Activated CD8-positive, alpha-beta memory T cell treated with anti-CD3 and anti-CD28 coated beads, Interleukin-2, amount 10 ng/mL, durations not matched to agents 7 days and 5 days (primary cell): ENCODE results near the gene SHROOM3. TPM values are rescaled to one million over a fixed set of nuclear protein-coding genes. Genes with fewer than 3 reads are reported as not detected.

ENCODE experiments used
- ATAC-seq: fragments of 150-1000 bp; cut with Tn5 transposase; one replicate; pipeline ENCODE4 v1.10.0; 2021; ENCODE audit warnings: moderate library complexity
- CTCF ChIA-PET: fragments of 350-600 bp; sonication (Branson Sonifier 250); formaldehyde crosslinking; loops from one replicate; lab custom pipeline; 2021; ENCODE audit warnings: antibody characterized with exemption; lab: Charles Lee
- DNase-seq: peaks from one replicate; pipeline ENCODE4 v3.0.0-alpha.2; 2020
- H3K27ac Mint-ChIP-seq: one replicate; pipeline ENCODE4 v1.8.0; 2021; ENCODE audit warnings: mild to moderate bottlenecking, mixed read lengths
- H3K27me3 Mint-ChIP-seq: one replicate; pipeline ENCODE4 v1.8.0; 2021; ENCODE audit warnings: mixed read lengths
- H3K36me3 Mint-ChIP-seq: one replicate; pipeline ENCODE4 v1.8.0; 2021; ENCODE audit warnings: mild to moderate bottlenecking, mixed read lengths
- H3K4me1 Mint-ChIP-seq: one replicate; pipeline ENCODE4 v1.8.0; 2021; ENCODE audit warnings: mixed read lengths
- H3K4me3 Mint-ChIP-seq: one replicate; pipeline ENCODE4 v1.8.0; 2021; ENCODE audit warnings: mild to moderate bottlenecking, moderate library complexity, mixed read lengths
- H3K9me3 Mint-ChIP-seq: one replicate; pipeline ENCODE4 v1.8.0; 2022; ENCODE audit warnings: low read depth, mixed read lengths
- total RNA-seq, 2 experiments: library from RNA; stranded (reverse); gene quantifications; one replicate each; pipeline ENCODE4 v1.2.3, GENCODE V29; 2021

SHROOM3 gene
- total RNA-seq, 2 experiments from 2014 or later = 0.09 TPM; not detected in 1

DNA sequence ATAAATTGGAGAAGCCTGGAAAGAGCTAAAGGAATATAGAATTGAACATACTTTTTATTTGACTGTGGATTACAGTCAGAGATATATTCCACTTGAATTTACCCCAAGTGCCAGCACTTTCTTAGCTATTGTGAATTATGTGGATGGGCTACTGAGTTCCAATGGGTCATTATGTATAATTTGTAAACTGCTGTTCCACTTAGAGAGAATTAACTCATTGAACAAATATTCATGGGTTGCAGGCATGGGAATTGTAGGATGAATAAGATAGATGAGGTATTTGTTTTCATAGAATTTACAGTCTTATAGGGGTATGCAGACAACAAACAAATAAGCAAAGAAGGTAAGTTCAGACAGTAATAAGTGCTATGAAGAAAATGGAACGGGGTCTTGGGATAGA lies 195.7 kb downstream of the SHROOM3 start:
- DNase-seq (no peak), ATAC-seq (no peak)
- Mint-ChIP-seq H3K27me3 (peaks cover 50% of the 10 kb centered on the region), H3K4me3 (no peak overlapping the region), H3K27ac (no peak overlapping the region), H3K9me3 (no peaks in the 10 kb centered on the region), H3K4me1 (no peaks in the 10 kb centered on the region), H3K36me3 (no peaks in the 10 kb centered on the region)
- CTCF ChIA-PET = no interaction called here

GRCh38 chr4:76634220-76634619 lies 199.2 kb downstream of the SHROOM3 start:
- no peak overlapping the region for H3K27ac Mint-ChIP-seq
- DNase-seq (no peak), ATAC-seq (no peak)
- H3K36me3 Mint-ChIP-seq = no peaks in the 10 kb centered on the region
- no peaks in the 10 kb centered on the region for H3K4me1 Mint-ChIP-seq
- CTCF ChIA-PET = no interaction called here
- no peaks in the 10 kb centered on the region for H3K9me3 Mint-ChIP-seq
- peaks cover 35% of the 10 kb centered on the region for H3K27me3 Mint-ChIP-seq
- no peak overlapping the region for H3K4me3 Mint-ChIP-seq

DNA sequence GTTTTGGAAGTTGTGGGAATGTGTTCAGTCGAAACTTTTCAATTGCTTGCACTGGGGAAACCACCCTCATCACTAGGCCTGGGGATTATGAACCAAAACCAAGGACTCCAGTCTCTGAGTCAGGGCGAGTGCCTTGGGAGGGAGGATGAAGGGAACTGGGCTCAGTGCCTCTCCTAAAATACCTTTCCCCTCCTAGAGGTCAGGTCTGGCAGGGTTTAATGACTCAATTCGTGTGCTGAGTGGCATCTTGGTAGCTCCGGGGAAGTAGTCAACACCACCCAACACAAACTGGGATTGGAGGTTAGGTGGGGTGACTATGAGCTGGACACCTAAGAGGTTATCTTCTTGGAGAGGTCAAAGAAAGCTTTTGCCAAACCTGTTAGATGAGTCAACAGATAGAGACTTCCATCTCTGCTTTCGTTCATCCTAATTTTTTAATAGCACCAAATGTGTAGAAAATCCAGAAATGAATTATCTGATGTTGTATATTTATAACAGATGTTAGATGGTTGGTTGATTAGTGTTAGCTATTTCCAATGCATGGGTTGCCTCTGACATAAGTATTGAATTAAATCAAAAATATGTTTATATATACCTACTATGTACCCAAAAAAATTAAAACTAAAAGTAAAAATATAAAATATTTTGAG lies 202.8 kb downstream of the SHROOM3 start:
- Mint-ChIP-seq H3K27me3 (peaks cover 22% of the 10 kb centered on the region), H3K4me3 (no peak overlapping the region), H3K4me1 (no peaks in the 10 kb centered on the region), H3K36me3 (no peaks in the 10 kb centered on the region), H3K9me3 (no peaks in the 10 kb centered on the region), H3K27ac (no peak overlapping the region)
- no peak for ATAC-seq
- DNase-seq = no peak
- CTCF ChIA-PET = no interaction called here

DNA sequence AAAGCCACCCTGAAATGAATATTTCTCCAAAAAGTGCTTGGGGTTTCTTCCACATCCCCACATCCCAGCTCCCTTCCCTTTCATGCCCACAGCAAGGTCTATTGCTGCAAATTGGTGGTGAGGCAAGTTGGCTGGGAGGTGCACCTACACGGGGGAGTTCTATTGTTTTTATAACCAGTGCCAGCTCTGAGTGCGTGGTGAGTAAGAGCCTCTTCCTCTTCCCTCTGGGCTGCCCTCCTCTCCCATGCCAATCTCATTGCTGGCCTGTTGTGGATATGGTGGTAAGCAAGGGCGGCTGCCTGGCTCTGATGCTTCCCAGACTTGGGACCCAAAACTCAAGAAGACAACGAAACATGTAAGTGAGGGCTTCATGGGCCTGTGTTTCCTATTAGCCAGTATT lies 204.3 kb downstream of the SHROOM3 start:
- ATAC-seq = no peak
- Mint-ChIP-seq H3K4me3 (no peak overlapping the region), H3K36me3 (no peaks in the 10 kb centered on the region), H3K27me3 (peaks cover 17% of the 10 kb centered on the region), H3K9me3 (no peaks in the 10 kb centered on the region), H3K4me1 (no peaks in the 10 kb centered on the region), H3K27ac (no peak overlapping the region)
- CTCF ChIA-PET = no interaction called here
- no peak for DNase-seq

GRCh38 chr4:76640353-76640910 lies 205.4 kb downstream of the SHROOM3 start:
- H3K4me1 Mint-ChIP-seq = no peaks in the 10 kb centered on the region
- ATAC-seq = no peak
- no peaks in the 10 kb centered on the region for H3K36me3 Mint-ChIP-seq
- no peak for DNase-seq
- H3K27ac Mint-ChIP-seq = no peak overlapping the region
- H3K9me3 Mint-ChIP-seq = no peaks in the 10 kb centered on the region
- H3K4me3 Mint-ChIP-seq = no peak overlapping the region
- peaks cover 17% of the 10 kb centered on the region for H3K27me3 Mint-ChIP-seq
- CTCF ChIA-PET = no interaction called here

DNA sequence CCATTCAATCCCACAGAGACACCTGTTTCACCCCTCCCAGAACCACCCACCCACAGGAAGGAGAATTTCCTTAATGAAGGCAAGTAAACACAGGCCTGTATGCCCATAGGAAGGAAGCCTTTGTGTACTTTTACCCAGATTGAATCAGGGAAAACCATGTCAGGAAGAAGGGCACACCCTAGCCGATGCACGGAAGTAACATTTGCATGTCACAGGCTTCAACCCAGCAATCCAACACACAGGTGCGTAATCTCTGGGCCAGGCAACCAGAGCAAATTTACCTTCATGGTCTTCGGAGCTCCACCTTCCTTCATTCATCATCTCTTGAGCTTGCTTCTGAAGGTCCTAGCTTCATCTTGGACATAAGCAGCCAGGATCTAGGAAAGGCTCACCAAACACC lies 206.3 kb downstream of the SHROOM3 start:
- CTCF ChIA-PET = interaction anchor here (0.6 kb wide), 1 partner anchor 746 kb away, joined by 3 read pairs; no protein-coding TSS in a partner anchor
- DNase-seq = no peak
- Mint-ChIP-seq H3K4me1 (no peaks in the 10 kb centered on the region), H3K27me3 (peaks cover 20% of the 10 kb centered on the region), H3K36me3 (no peaks in the 10 kb centered on the region), H3K4me3 (no peak overlapping the region), H3K9me3 (no peaks in the 10 kb centered on the region), H3K27ac (no peak overlapping the region)
- ATAC-seq = no peak

DNA sequence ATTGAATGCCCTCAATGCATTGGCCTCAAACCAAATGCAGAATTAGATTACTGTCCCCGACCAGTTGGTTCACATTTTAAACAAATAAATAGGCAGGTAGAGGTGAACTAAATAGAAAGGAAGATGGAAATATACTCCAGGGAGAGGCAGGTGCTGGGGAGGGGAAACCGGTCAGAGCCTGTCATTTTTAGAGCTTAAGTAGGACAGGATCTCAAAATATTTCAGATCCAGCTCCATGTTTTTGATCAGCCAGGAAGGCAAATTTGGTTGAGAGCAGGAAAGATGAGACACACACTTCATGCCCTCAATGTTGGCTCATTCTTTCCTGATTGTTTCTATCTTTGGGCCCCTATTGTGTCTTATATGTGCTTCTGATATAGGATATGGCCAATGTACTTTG lies 206.7 kb downstream of the SHROOM3 start:
- DNase-seq = no peak
- no peak overlapping the region for H3K27ac Mint-ChIP-seq
- CTCF ChIA-PET = interaction anchor here (0.6 kb wide), 1 partner anchor 746 kb away, joined by 3 read pairs; no protein-coding TSS in a partner anchor

GRCh38 chr4:76644831-76645485 lies 209.9 kb downstream of the SHROOM3 start:
- no peak for DNase-seq
- Mint-ChIP-seq H3K27ac (no peak overlapping the region), H3K9me3 (no peaks in the 10 kb centered on the region), H3K4me1 (no peaks in the 10 kb centered on the region), H3K27me3 (peaks cover 22% of the 10 kb centered on the region), H3K36me3 (no peaks in the 10 kb centered on the region), H3K4me3 (no peak overlapping the region)
- no peak for ATAC-seq
- CTCF ChIA-PET = no interaction called here

More for the DNA sequence above, 206.7 kb downstream of the SHROOM3 start:
- ATAC-seq = no peak
- Mint-ChIP-seq H3K9me3 (no peaks in the 10 kb centered on the region), H3K27me3 (peaks cover 22% of the 10 kb centered on the region), H3K36me3 (no peaks in the 10 kb centered on the region), H3K4me3 (no peak overlapping the region), H3K4me1 (no peaks in the 10 kb centered on the region)

DNA sequence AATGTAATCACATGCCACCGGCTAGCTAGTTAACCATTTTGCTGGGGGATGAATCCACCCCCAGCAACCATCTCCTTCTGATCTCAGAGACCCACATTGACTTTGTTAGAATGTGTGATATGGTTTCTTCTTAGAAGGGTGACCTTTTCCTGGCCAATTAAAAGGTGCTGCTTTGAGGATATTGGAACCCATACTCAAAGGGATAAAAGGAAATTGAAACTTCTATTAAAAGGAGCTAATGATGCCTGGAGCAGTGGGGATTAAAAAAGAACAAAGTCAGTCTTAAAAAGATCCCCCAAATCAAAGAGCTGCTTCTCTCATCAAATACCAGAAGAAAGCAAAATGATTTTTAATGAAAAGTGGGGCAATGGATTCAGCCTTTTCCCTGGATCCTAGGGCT lies 214.1 kb downstream of the SHROOM3 start:
- no peak for ATAC-seq
- H3K4me1 Mint-ChIP-seq = no peaks in the 10 kb centered on the region

GRCh38 chr4:76651616-76652015 lies 216.6 kb downstream of the SHROOM3 start:
- H3K4me1 Mint-ChIP-seq = no peaks in the 10 kb centered on the region
- peaks cover 10% of the 10 kb centered on the region for H3K27me3 Mint-ChIP-seq
- CTCF ChIA-PET = no interaction called here
- DNase-seq = no peak
- H3K4me3 Mint-ChIP-seq = no peak overlapping the region
- ATAC-seq = no peak
- H3K36me3 Mint-ChIP-seq = no peaks in the 10 kb centered on the region
- H3K27ac Mint-ChIP-seq = no peak overlapping the region
- no peaks in the 10 kb centered on the region for H3K9me3 Mint-ChIP-seq

More for the DNA sequence above, 214.1 kb downstream of the SHROOM3 start:
- peaks cover 11% of the 10 kb centered on the region for H3K27me3 Mint-ChIP-seq
- no peak overlapping the region for H3K27ac Mint-ChIP-seq
- no peak overlapping the region for H3K4me3 Mint-ChIP-seq
- no peak for DNase-seq
- H3K9me3 Mint-ChIP-seq = no peaks in the 10 kb centered on the region
- H3K36me3 Mint-ChIP-seq = no peaks in the 10 kb centered on the region
- CTCF ChIA-PET = no interaction called here

DNA sequence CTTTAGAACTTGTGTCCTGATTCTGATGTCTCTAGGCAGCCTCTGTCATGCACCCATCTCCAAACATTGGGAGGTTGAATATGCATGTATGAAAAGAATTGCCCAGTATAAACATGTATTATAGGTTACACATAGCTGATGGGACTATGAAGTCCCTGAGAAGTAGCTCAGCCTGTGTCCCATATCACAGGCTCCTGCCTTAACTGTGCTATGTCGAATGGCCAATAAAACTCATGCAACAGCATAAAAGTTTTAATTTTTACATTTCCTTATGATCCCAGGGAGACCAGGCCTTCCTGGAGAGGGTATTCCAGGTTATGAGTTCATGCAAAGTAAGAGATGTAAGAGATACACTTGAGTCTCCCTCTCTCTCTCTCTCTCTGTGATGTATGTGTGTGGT lies 217.4 kb downstream of the SHROOM3 start:
- Mint-ChIP-seq H3K27ac (no peak overlapping the region), H3K4me3 (no peak overlapping the region), H3K36me3 (no peaks in the 10 kb centered on the region), H3K9me3 (no peaks in the 10 kb centered on the region), H3K27me3 (peaks cover 7% of the 10 kb centered on the region), H3K4me1 (no peaks in the 10 kb centered on the region)
- CTCF ChIA-PET = no interaction called here
- DNase-seq = no peak
- ATAC-seq = no peak

DNA sequence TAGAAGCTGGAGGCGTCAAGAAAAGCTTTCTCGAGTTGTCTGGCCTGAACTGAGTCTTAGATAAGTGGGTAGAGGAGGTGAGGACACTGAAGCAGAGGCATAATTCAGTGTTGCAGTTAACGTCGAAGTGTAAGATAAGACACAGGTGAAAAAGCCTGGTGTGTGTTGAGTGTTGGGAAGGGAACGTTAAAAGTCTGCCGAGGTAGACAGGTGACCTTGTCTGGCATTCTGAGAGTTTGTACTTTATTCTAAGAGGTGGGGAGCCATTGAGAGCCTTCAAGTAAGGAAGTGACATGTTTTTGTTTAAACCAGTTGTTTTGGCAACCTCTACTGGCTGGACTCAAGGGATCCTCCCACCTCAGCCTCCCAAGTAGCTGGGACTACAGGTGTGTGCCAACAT lies 219.1 kb downstream of the SHROOM3 start:
- Mint-ChIP-seq H3K27ac (no peak overlapping the region), H3K9me3 (no peaks in the 10 kb centered on the region), H3K27me3 (peaks cover 6% of the 10 kb centered on the region), H3K4me3 (no peak overlapping the region), H3K36me3 (no peaks in the 10 kb centered on the region), H3K4me1 (peaks cover under 1% of the 10 kb centered on the region)
- ATAC-seq (no peak), DNase-seq (no peak)
- CTCF ChIA-PET = no interaction called here

- DNase-seq (no peak), ATAC-seq (no peak)
- Mint-ChIP-seq H3K4me1 (peaks cover 1% of the 10 kb centered on the region), H3K36me3 (no peaks in the 10 kb centered on the region), H3K27me3 (peaks cover 3% of the 10 kb centered on the region), H3K4me3 (no peak overlapping the region), H3K9me3 (no peaks in the 10 kb centered on the region), H3K27ac (no peak overlapping the region)
- CTCF ChIA-PET = no interaction called here
These were observed 219.8 kb downstream of the SHROOM3 start for GRCh38 chr4:76654791-76655190.
